Stimulated activated CD8-positive, alpha-beta memory T cell treated with anti-CD3 and anti-CD28 coated beads, Interleukin-2, amount 100 ng/mL, for 1 hour (primary cell): Measurements from ENCODE around the gene SPOCK3.
"Not testable (repeated sequence)": the region's sequence is repeated elsewhere in the genome, so short reads cannot be mapped to it uniquely, and the experiment has no call there.

Experiments used
- DNase-seq, 2 donors: peaks; one replicate each; pipeline ENCODE4 v3.0.0-alpha.2; 2020; ENCODE audit warnings: low read depth in 2 of 2

Gene SPOCK3

DNA sequence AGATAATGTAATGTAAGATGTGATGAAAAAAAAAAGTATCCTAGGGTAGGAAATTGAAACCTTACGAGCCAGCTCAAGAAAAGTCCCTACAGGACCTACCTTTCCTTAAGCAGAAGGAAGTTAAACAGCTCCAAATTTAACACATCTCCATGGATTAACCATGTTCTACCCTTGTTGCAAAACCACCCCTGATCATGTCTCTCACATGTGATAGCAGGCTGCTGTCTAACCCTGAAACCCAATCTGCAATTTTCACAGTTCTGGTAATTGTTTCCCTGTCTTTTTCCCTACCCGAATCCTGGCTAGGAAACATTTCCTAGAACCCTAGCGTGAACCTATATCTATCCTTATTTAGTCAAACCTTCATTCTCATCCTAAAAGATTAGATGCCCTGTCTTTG, 198.9 kb downstream of the SPOCK3 start:
- no peak for DNase-seq

DNA sequence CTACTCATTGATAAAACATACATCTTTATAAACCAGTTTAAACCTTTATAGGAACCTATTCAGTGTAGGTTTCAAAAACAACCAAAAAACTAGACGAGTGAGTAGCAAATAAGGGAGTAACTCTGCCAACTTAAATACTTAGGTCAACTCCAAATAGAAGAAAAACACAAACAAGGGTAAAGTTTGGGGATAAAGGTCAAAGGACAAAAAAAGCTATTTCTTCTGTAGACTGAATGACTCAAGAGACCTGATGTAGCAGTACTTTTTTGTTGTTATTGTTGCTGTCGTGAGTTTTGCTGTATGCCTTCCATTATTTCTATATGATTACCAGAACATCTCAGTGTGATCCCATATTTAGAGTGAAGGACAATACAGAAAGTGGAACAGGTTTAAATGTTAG, 199.3 kb downstream of the SPOCK3 start:
- DNase-seq: no peak

DNA sequence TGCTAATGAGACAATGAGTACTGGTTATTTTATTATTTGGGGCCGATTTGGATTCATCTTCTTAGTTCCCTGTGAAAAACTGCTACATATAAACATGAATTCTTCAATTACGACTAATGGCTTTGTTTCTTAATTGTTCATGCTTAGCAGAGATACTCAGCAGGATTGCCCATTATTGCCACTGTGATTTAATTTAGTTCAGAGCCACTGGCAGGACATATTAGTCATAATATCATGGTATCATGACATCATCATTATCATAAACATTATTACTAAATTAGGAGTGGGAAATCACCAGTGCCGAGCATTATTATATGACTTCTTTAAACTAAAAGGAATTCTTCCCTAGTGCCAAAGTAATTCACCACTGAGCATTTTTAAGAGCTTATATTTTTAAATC, 201.4 kb downstream of the SPOCK3 start:
- DNase-seq: no peak

DNA sequence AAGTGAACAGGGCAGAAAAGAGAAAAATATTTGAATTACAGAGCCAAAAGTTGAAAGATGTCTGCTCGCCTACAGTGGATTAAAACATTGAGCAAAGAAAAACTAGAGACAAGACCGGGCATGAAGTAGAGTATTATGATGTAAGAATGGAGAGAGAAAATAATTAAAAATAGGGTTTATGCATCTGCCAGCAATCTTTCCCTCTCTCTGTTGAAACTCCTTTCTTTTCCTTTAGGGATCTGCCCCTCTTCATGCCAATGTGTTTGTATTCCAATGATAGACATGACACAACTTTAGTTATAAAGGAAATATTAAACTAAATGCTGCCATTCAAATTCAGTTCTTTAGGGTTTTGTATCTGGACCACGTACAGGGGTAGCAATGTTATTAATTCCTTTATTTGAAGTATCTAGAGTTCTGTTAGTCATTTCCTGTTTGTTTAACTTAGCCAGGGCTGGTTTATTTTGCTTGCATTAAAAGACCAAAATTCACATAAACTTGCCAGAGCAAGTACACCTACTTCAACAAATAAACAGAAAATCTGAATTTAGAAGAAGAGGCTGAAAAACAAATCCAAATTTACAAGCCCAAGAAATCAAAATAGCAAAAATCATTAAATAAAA, 202.6 kb downstream of the SPOCK3 start:
- DNase-seq: no peak

DNA sequence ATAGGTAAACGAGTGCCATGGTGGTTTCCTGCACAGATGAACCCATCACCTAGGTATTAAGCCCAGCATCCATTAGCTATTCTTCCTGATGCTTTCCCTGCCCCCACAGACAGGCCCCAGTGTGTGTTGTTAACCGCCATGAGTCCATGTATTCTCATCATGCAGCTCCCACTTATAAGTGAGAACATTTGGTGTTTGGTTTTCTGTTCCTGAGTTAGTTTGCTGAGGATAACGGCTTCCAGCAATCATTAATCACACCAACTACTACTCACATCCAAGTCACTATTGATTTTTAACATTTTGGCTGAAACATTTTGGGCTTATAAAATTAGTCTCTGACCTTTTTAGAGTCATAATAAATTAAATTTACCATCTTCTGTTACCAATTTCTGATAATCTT, 205.3 kb downstream of the SPOCK3 start:
- DNase-seq: no peak

DNA sequence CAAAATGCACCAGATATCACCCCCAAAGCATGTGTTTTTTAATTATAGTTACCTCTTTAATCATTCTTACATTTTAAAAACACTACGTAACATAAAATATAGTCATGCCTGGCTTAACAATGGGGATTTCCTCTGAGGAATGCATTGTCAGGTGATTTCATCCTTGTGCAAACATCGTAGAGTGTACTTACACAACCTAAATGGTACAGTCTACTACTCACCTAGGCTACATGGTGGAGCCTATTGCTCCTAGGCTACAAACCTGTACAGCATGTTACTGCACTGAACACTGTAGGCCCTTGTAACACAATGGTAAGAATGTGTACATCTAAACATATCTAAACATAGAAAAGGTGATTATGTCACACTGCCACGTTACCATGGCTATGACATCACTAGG, 208.6 kb downstream of the SPOCK3 start:
- no peak for DNase-seq

DNA sequence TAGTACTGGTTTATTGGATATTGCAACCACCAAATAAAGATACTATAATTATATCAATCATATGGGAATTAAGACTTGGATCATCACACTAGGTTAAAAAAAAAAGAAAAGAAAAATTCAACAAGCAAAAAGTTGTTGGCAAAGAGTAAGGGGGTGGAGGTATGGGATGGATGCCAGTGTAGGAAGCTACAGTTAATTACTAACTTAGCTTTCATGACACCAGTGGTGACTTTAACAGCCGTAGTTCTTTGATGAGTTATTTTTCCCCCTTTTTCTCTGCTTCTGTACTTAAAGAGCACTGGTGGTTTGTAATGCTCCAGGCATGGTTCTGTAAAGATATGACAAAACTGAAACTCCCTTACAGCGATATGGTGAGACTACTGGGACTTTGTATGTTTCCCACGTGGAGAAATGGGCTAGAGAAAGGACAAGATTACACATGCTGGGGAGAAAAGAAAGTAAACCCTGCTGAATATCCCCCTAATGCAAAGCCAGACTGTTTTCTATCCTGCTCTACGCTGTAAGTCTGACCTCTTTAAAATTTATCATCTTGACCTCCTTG, 210.8 kb downstream of the SPOCK3 start:
- no peak for DNase-seq

DNA sequence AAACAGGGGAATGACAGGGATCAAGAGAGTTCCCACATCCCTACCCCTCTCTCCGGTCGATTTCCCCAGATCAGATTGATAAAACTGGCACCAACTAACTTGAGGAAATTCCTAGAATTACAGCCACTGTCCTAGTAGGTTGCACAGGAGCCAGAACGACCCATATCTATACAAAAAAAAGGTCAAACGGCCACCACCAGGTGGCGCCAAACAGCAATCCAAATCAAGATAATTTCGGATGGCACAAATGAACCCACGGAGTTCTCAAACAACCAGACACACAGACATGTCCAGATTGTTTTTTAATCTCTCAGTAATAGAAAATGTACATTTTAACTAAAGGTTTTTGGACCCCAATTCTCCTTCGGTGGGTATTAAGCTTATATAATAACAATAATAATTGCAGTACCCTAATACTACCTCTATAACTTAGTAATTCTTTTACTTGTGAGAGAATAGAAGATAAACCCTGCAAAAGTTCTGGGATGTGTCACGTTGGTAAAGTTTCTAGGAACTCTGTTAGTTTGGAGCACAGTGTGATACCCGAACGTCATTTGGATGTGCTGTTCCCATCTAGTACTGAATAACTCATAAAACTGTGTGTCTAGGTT, 212.6 kb downstream of the SPOCK3 start:
- peak in 1 of 2 donors; percentile 16 for DNase-seq

DNA sequence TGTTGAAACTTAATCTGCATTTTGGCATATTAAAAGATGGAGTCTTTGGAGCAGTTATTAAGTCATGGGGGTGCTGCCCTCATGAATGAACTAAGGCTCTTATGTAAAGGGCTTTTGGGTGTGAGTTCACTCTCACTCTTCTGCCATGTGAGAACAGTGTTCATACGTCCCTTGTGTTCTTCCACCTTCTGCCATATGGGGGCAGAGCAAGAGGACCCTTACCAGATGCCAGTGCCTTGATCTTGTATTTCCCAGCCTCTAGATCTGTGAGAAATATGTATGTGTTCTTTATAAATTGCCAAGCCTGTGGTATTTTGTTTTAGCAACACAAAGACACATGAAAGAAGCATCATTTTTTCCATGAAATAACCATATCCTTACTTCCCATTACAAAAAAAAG, 213.9 kb downstream of the SPOCK3 start:
- DNase-seq: no peak

DNA sequence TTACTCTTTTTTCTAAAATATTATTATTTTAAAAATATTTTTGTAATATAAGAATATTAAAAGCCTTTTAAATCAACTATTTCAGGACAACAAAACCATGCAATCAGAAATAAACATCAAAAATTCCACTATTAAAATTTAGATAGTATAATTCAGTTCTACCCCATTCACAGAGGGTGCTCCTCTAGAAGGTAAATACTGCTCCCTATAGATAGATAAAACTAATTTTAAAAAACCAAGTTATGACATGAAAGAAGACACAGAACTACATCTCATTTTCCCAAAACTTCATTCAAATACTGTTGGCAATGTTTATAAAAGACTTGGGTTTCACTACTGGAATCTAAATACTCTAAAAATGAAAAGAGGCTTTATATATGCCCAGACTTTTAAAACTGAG, 219.3 kb downstream of the SPOCK3 start:
- no peak for DNase-seq

DNA sequence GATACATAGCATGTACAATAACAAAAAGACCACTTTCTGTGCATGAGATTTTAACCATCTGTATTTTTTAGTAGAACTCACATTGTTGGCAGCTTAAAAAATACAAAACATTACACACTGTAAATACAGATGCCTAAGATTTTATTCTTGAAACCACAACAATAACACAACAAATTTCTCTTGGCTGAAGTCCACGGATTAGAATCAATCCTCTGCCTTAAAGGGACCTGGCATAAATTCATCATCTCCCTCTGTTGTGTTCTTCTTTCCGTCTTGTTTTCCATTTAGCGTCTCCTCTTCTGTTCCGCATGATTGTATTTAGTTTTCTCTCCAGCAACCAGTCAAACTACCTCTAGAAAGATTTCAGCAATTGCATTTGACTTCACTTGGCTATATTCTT, 231.0 kb downstream of the SPOCK3 start:
- no peak for DNase-seq

DNA sequence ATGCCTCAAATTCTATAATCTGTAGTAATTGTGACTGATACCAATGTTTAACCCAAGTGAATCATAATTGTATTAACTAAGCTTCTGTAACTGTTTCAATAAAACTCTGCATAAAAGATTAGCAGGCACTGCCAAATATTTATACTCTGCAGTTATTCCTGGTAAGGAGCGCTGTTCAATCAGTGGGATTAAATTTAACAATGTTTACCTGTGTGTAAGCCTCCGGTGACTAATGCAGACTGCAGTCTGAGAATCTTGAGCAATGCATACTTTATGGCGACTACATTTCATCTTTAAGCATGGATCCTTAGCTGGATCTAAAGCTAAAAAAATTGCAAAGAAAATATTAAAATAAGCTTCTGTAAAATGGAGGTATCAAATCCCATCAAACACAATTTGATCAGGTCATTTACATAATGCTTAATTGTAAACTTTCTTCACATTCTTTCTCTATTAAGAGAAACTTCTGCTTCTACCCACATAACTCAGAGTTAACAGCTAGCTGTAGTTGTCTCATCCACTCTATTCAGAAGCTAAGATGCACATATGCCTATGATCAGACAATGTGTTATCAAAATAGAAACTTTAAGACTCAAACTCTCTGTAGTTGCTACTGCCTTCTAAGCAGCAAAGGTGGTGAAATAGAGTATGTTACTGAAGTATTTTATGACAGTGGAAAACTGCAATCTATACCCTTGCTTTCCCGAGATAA, 234.0 kb downstream of the SPOCK3 start:
- no peak for DNase-seq

DNA sequence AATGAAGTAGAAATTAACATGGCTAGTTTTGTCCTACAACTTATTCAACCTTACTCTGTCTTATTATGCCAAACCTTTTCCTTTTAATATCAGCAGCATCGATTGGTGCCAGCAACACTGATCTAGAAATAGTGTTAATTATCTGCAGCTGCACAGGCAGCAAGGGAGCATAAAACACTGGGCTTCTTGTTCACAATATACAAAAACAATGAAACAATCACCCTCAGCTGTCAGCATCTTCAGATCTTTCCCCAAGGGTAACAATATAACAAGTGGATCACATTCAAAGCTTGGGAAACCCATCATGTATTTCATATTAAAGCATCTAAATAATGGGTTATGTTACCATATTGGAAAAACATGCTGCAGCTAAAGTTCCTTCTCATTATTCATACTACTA, 238.1 kb downstream of the SPOCK3 start:
- no peak for DNase-seq

DNA sequence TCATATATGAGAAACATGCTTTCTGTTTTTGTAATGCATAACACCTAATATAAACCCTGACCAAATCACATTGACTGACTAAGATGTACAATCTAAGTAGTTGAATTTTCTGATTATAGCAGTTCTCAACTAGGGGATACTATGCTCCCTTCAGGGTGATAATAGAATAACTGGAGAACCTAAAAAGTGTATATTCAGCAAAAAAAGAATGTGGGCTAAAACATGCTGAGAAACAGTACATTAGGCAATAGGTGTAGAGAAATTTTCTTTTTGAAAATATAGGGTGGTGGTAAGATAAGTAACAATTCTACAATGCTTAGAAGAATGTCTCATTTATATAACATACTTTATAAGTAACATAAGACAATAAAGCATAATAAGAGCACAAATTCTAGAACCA, 239.6 kb downstream of the SPOCK3 start:
- no peak for DNase-seq

DNA sequence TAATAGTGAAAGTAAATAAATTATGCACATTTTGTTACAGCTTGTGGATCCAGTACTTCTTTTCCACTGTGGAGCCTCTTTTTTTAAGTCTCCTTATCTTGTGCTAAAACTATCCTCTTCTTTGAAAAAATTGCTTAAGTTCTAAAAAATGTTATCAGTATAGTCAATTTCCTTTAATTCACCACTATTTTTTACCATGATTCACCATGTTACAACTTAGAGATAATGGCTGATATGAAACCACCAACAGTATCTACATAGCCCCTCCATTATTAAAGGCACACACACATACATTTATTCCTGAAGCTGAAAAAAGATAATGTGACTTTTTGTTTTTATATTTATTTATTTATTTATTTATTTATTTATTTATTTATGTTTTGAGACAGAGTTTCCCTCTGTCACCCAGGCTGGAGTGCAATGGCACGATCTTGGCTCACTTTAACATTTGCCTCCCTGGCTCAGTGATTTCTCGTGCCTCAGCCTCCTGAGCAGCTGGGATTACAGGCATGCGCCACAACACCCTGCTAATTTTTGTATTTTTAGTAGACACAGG, 243.2 kb downstream of the SPOCK3 start:
- no peak for DNase-seq

DNA sequence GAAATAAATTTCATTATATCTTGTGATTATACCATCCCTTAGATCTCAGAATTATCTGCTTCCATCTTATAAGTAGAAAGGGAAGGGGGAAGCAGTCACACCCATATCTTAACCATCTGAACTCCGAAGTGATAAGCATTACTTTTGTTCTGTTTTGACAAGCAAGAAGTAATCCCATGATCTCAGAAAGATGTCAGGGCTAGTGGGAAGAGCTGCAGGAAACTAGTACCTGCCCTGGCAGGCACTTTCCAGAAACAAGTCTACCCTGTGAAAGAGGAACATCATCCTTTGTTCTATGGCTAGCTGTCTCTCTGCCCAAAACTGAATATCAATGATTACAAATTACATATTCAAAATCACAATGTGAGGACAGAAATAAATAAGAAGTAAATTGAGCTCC, 244.4 kb downstream of the SPOCK3 start:
- DNase-seq: no peak

DNA sequence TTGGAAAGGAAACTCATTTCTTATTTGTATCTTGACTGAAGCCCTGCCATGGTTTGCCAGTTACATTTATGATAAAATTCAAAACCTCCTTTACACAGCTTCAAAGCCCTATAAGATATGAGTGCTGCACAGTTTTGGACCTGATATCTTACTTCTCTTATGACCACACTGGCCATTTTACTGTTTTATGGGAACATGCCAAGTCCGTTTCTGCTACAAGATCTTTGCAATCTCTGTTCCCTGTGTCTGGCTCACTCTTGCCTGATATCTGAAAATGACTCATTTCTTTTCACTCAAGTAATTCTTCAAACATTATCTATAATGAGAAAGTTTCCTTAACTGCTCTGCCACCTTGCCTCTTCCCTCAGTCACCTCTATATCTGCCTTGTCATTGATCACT, 247.3 kb downstream of the SPOCK3 start:
- DNase-seq: no peak

DNA sequence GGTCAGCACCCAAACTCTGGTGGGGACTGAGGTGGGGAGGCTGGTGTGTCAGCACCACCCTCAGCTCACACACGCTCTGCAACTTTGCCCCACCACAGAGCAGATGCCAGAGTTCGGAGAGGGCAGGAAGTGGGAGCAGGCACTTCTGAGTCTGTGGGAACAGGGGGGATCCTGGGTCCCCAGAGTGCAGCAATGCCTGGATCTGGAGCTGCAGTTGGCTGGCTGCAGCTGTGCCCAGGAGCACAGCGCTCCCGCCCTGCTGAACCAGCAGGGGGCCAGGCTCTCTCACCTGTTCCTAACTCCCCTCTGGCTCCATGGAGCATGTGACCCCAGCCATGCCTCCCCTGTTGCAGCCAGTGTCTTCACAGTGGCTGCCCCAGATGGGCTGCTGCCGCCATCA, 252.4 kb downstream of the SPOCK3 start:
- no peak for DNase-seq

DNA sequence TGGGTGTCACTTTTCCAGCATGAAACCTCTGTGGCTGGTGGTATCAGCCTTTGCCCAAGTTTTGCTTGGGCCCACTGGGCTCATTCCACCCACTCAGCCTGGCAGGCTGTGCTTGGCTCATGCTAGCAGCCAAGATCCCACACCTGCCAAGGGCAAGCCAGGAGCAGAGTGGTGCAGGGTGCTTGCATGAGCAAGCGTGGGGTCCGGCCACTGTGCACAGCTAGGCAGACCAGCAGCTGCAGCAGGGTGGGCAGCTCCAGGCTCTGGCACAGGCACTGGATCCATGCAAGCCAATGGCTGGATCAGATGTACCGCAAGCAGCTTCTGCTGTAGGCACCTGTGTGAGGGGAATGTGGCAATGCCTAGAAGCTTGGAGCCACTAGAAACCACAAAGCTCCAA, 253.9 kb downstream of the SPOCK3 start:
- DNase-seq: no peak

DNA sequence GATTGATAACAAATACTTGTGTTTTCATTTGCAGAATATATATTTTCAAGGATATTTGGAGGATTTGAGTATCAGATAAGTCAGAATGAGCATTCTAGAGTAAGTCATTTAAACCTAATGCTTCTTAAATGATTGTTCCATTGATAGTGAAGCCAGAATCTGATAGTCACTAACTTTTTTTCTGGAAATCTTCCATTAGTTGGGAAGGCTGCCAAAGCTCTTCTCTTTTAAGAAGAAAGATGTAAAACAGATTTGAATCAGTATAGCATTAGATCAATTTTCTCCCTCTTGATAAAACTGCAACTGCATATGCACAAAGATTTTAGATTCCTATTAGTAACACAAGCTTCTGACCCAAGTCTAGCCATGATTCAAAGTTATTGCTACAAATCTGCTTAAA, 256.7 kb downstream of the SPOCK3 start:
- DNase-seq: no peak

DNA sequence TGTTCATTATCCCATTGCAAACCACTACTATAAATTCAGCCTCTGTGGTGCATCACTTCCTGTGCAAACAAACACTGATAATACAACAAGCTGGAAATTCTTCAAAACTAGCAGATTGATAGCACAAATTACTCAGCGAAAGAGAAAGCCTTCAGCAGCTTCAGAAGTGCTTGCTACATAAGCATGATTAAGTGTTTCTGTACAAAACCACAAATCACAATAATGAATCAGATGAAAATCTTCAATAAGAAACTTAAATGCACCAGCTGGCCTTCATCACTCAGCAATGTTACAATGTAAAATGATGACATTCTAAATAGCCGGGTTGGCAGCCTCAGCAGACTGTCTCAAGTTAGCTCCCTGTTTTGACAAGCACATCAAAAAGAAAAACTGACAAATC, 262.2 kb downstream of the SPOCK3 start:
- DNase-seq: no peak

DNA sequence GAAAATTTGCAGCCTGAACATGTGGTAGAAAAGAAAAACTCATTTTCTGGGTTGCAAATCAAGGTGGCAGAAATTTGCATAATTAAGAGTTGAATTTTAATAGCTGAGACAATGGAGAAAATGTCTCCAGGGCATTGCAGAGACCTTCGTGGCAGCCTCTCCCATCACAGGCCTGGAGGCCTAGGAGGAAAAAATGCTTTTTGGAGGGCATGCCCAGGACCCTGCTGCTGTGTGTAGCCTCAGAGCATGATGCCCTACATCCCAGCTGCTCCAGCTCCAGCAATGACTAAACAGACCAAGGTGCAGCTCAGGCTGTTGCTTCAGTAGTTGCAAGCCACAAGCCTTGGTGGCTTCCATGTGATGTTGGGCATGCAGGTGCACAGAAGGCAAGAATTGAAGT, 266.1 kb downstream of the SPOCK3 start:
- DNase-seq: not testable (repeated sequence)

DNA sequence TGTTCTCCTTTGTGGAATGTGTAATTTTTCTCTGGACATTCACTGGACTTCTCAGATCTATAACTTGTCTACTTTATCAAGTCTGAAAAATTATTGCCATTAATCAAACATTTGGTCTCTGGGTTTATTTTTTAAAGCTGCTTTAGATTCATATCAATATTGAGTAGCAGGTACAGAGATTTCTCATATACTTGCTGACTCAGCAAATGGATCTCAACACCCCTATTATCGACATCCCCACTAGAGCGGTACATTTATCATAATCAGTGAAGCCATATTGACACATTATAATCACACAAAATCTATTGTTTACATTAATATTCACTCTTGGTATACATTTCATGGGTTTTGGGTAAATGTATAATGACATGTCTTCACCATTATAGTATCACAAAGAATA, 268.7 kb downstream of the SPOCK3 start:
- no peak for DNase-seq
